HG03064 (cell line): ENCODE results near the gene EFCC1.
"Not testable (repeated sequence)": the region's sequence is repeated elsewhere in the genome, so short reads cannot be mapped to it uniquely, and the experiment has no call there.

Experiments
- ATAC-seq: cut with Tn5 transposase; IDR thresholded peaks from one replicate; pipeline ENCODE4 v1.9.1; 2021; ENCODE audit warnings: low read depth; ENCODE audit not compliant: unreplicated experiment

EFCC1 gene

GRCh38 chr3:129050556-129051295 is 49.6 kb downstream of the EFCC1 start:
- no peak for ATAC-seq

- ATAC-seq = no peak
These were observed 50.8 kb downstream of the EFCC1 start for GRCh38 chr3:129051871-129052340.

GRCh38 chr3:129052675-129053074 is 51.6 kb downstream of the EFCC1 start:
- no peak for ATAC-seq

GRCh38 chr3:129054605-129055104 is 53.6 kb downstream of the EFCC1 start:
- no peak for ATAC-seq

- ATAC-seq = no peak
These were observed 55.5 kb downstream of the EFCC1 start for GRCh38 chr3:129056451-129057173.

- ATAC-seq = no peak
These were observed 56.1 kb downstream of the EFCC1 start for GRCh38 chr3:129057249-129057648.

GRCh38 chr3:129058441-129059200 is 57.5 kb downstream of the EFCC1 start:
- ATAC-seq = no peak

- ATAC-seq = no peak
These were observed 58.3 kb downstream of the EFCC1 start for GRCh38 chr3:129059311-129059958.

GRCh38 chr3:129060276-129061022 is 59.3 kb downstream of the EFCC1 start, which contains the start of gene GP9:
GP9 (plus strand) TSS chr3:129060779; CDS start chr3:129061740, 961 bp downstream.
- no peak for ATAC-seq

GRCh38 chr3:129061023-129061887 is 60.2 kb downstream of the EFCC1 start:
- no peak for ATAC-seq

- ATAC-seq = no peak
These were observed 61.1 kb downstream of the EFCC1 start for GRCh38 chr3:129061888-129062834.

- ATAC-seq = no peak
These were observed 62.1 kb downstream of the EFCC1 start for GRCh38 chr3:129063091-129063640.

- ATAC-seq = no peak
These were observed 62.9 kb downstream of the EFCC1 start for GRCh38 chr3:129063841-129064482.

- no peak for ATAC-seq
These were observed 64.1 kb downstream of the EFCC1 start for GRCh38 chr3:129065016-129065719.

- no peak for ATAC-seq
These were observed 64.6 kb downstream of the EFCC1 start for GRCh38 chr3:129065720-129066073.

- ATAC-seq = not testable (repeated sequence)
These were observed 66.6 kb downstream of the EFCC1 start for GRCh38 chr3:129067719-129068118.
